Measurements from ENCODE around the gene MRC2. TPM values are rescaled to one million over a fixed set of nuclear protein-coding genes. Genes with fewer than 3 reads are reported as not detected.

The MRC2 gene
- total RNA-seq, 1 donor from 2014 or later: 418 TPM

DNA sequence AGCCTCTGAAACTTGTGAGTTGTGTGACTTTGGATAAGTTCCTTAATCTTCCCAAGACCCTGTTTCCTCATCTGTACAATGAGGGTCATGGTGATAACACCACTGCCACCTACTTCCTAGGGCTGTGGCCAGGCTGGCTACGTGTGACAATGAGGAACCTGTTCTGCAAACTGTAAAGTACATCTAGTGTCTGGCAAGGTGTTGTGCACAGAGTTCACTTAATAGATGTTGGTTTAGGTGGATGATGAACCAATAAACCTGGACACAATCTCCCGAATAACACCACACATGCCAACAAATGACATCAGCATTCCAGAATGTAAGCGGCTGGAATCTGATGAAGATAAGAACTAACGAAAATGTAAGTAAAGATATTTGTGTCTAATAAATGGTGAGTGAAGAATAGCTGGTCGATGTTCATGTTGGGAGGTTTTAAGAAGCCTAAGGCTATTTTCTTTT lies 98.3 kb downstream of the MRC2 start:
- Mint-ChIP-seq H3K9me3 (ENCODE audit: unreplicated experiment) (no peaks in the 10 kb centered on the region), H3K4me3 (ENCODE audit: unreplicated experiment) (no peak overlapping the region), H3K27ac (ENCODE audit: unreplicated experiment) (no peak overlapping the region), H3K36me3 (ENCODE audit: unreplicated experiment) (peaks cover 2% of the 10 kb centered on the region), H3K4me1 (ENCODE audit: unreplicated experiment) (peaks cover 8% of the 10 kb centered on the region), H3K27me3 (ENCODE audit: unreplicated experiment) (peaks cover 2% of the 10 kb centered on the region)
- DNase-seq (ENCODE audit: extremely low spot score, unreplicated experiment): no peak
- TF ChIP-seq, protein P1, sequence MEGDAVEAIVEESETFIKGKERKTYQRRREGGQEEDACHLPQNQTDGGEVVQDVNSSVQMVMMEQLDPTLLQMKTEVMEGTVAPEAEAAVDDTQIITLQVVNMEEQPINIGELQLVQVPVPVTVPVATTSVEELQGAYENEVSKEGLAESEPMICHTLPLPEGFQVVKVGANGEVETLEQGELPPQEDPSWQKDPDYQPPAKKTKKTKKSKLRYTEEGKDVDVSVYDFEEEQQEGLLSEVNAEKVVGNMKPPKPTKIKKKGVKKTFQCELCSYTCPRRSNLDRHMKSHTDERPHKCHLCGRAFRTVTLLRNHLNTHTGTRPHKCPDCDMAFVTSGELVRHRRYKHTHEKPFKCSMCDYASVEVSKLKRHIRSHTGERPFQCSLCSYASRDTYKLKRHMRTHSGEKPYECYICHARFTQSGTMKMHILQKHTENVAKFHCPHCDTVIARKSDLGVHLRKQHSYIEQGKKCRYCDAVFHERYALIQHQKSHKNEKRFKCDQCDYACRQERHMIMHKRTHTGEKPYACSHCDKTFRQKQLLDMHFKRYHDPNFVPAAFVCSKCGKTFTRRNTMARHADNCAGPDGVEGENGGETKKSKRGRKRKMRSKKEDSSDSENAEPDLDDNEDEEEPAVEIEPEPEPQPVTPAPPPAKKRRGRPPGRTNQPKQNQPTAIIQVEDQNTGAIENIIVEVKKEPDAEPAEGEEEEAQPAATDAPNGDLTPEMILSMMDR (IDR thresholded peaks at IDR 0.05): no peak

DNA sequence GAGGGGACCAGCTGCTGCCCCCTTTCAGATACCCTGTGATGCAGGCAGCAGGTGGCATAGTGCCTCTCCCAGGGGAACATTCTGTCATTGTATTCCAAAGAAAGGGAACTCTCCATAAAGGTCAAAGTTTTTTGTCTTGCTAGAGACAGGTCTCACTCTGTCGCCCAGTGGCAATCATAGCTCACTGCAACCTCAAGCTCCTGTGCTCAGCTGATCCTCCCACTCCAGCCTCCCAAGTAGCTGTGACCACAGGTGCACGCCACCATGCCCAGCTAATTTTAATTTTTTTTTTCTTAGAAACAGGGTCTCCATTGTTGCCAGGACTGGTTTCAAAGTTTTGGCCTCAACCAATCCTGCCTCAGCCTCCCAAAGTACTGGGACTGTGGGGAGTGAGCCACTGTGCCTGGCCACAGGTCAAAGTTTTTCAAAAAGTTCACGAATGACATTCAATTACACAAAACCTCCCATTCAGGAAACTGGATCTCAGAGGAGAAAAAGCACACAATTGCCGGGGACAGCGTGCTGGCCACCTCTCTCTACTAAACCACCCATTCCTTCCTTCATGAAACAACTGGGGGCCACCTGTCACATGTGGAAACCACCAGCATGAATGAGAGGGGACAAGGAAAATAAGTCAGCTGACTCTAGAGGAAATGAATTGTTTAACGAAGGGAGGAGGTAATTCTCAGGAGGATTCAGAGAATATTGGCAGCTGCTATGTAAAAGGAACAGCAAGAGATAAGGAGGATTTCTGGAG lies 100.6 kb downstream of the MRC2 start:
- DNase-seq (ENCODE audit: extremely low spot score, unreplicated experiment): no peak
- no peaks in the 10 kb centered on the region for H3K27me3 Mint-ChIP-seq (ENCODE audit: unreplicated experiment)
- no peaks in the 10 kb centered on the region for H3K9me3 Mint-ChIP-seq (ENCODE audit: unreplicated experiment)
- peaks cover 2% of the 10 kb centered on the region for H3K36me3 Mint-ChIP-seq (ENCODE audit: unreplicated experiment)
- H3K4me3 Mint-ChIP-seq (ENCODE audit: unreplicated experiment): no peak overlapping the region
- H3K27ac Mint-ChIP-seq (ENCODE audit: unreplicated experiment): no peak overlapping the region
- TF ChIP-seq, protein P1 (IDR thresholded peaks at IDR 0.05): no peak
- peaks cover 5% of the 10 kb centered on the region for H3K4me1 Mint-ChIP-seq (ENCODE audit: unreplicated experiment)

- TF ChIP-seq, protein P1 (IDR thresholded peaks at IDR 0.05): no peak
- no peak overlapping the region for H3K27ac Mint-ChIP-seq (ENCODE audit: unreplicated experiment)
- no peaks in the 10 kb centered on the region for H3K4me1 Mint-ChIP-seq (ENCODE audit: unreplicated experiment)
- H3K4me3 Mint-ChIP-seq (ENCODE audit: unreplicated experiment): no peak overlapping the region
- H3K9me3 Mint-ChIP-seq (ENCODE audit: unreplicated experiment): no peaks in the 10 kb centered on the region
- no peak for DNase-seq (ENCODE audit: extremely low spot score, unreplicated experiment)
- no peaks in the 10 kb centered on the region for H3K36me3 Mint-ChIP-seq (ENCODE audit: unreplicated experiment)
- H3K27me3 Mint-ChIP-seq (ENCODE audit: unreplicated experiment): peaks cover 2% of the 10 kb centered on the region
These were observed 104.7 kb downstream of the MRC2 start for GRCh38 chr17:62732125-62732524.

DNA sequence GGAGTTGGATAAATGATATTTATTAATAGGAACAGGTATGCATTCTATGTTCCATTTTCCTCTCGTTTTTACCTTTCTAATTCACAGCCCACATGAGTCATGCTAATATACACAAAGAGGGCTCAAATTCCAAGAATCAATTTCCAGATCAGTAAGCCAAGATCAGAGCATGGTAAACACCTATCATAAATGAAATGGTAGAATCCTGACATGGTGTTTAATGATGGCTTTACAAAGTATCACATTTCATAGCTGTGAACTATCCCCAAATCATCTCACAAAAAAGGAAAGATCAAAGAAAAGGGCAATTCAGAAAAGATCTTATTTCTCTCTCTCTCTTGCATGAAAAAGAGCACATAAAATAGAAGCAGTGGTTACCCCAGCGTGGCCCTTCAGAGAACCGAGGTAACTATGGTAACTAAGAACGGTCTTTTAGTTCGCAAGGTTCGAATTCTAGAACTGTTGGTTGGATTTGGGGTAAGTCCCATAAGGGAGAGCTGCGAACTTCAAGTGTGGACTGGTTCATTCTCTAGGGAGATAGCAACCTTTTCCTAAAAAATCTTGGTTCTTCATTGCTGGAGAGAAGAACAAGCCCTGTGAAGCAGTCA lies 107.7 kb downstream of the MRC2 start:
- Mint-ChIP-seq H3K27me3 (ENCODE audit: unreplicated experiment) (peaks cover 2% of the 10 kb centered on the region), H3K9me3 (ENCODE audit: unreplicated experiment) (no peaks in the 10 kb centered on the region), H3K4me1 (ENCODE audit: unreplicated experiment) (peaks cover 6% of the 10 kb centered on the region), H3K27ac (ENCODE audit: unreplicated experiment) (no peak overlapping the region), H3K4me3 (ENCODE audit: unreplicated experiment) (no peak overlapping the region), H3K36me3 (ENCODE audit: unreplicated experiment) (no peaks in the 10 kb centered on the region)
- TF ChIP-seq, protein P1 (IDR thresholded peaks at IDR 0.05): no peak
- DNase-seq (ENCODE audit: extremely low spot score, unreplicated experiment): no peak

GRCh38 chr17:62737513-62737912 lies 110.0 kb downstream of the MRC2 start:
- TF ChIP-seq, protein P1 (IDR thresholded peaks at IDR 0.05): no peak
- no peaks in the 10 kb centered on the region for H3K9me3 Mint-ChIP-seq (ENCODE audit: unreplicated experiment)
- no peaks in the 10 kb centered on the region for H3K36me3 Mint-ChIP-seq (ENCODE audit: unreplicated experiment)
- H3K4me1 Mint-ChIP-seq (ENCODE audit: unreplicated experiment): peaks cover 9% of the 10 kb centered on the region
- peaks cover 2% of the 10 kb centered on the region for H3K27me3 Mint-ChIP-seq (ENCODE audit: unreplicated experiment)
- no peak overlapping the region for H3K27ac Mint-ChIP-seq (ENCODE audit: unreplicated experiment)
- H3K4me3 Mint-ChIP-seq (ENCODE audit: unreplicated experiment): no peak overlapping the region
- DNase-seq (ENCODE audit: extremely low spot score, unreplicated experiment): no peak
